ENCODE data around the gene CCM2.

Gene CCM2

DNA sequence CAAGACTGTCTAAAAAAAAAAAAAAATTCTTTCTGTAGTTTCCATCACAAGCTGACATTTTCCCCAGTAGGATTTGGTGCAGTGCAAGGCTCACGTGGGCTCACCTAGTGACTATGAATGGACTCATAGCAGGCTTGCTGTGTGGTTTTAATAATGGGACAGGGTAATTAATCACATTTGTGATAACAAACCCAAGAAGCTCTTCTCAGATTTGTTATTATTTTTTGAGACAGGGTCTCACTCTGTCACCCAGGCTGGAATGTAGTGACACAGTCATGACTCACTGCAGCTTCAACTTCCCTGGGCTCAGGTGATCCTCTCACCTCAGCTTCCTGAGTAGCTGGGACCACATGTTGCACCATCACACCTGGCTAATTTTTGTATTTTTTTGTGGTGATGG lies 48.7 kb downstream of the CCM2 start:
- no peak for TF ChIP-seq CTCF (IDR thresholded peaks at IDR 0.05; ENCODE audit: low read depth, low read length, missing control alignments)
- no peak for DNase-seq (ENCODE audit: extremely low read depth, low read depth)
- H3K4me3 ChIP-seq (replicated peaks; ENCODE audit: low read depth, low read length): no peak overlapping the region

DNA sequence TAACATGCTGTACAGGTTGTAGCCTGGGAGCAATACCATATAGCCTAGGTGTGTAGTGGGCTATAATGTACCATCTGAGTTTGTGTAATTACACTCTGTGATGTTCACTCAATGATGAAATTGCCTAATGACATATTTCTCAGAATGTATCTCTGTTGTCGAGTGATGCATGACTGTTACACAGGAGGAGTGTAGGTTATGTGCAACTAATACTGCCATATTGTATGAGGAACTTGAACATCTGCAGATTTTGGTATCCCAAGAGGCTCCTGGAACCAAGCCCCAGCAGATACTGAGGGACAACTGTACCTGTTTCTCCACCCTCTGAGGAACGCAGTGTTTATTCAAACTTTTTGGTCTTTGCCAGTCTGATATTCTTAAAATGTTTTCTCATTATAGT lies 50.2 kb downstream of the CCM2 start:
- no peak overlapping the region for H3K4me3 ChIP-seq (replicated peaks; ENCODE audit: low read depth, low read length)
- TF ChIP-seq CTCF (IDR thresholded peaks at IDR 0.05; ENCODE audit: low read depth, low read length, missing control alignments): no peak

DNA sequence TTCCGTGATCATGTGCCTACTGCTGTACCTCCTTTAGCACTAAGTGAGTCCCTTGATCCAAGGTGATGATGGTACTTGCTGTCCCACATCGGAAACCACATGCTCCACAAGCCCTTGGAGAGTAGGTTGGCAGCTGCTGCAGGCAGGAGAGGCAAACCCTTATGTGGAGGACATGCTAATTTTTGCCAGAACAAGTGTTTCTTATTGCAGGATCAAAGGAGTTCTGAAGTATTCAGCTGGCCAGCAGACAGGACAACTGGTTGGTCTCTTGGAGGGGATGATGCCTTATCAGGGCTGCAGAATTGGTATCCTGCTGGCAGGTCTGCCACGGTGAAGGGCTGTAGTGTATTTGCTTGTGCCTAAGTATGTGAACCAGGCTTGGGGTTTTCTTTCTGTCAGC lies 52.0 kb downstream of the CCM2 start:
- TF ChIP-seq CTCF (IDR thresholded peaks at IDR 0.05; ENCODE audit: low read depth, low read length, missing control alignments): no peak
- no peak overlapping the region for H3K4me3 ChIP-seq (replicated peaks; ENCODE audit: low read depth, low read length)
- no peak for DNase-seq (ENCODE audit: extremely low read depth, low read depth)

More for the DNA sequence above, 50.2 kb downstream of the CCM2 start:
- DNase-seq (ENCODE audit: extremely low read depth, low read depth): no peak

DNA sequence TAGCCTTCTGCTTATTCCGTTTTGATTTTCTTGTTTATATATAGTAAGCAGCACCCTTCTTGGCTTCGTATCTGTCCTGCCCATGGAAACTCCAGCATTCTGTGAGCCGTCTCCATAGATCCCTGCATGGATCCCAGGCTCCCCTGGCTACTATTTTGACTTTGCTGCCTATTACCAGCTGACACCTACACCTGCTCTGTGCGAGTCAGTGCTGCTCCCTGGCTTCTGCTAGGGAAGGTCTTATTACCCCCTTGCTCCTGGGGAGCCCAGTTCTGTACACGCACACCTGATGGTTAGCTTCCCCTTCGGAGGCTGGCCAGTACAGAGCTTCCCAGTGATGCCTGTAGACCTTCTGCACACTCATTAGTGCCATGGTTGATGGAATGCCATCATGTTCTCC lies 53.4 kb downstream of the CCM2 start:
- TF ChIP-seq CTCF (IDR thresholded peaks at IDR 0.05; ENCODE audit: low read depth, low read length, missing control alignments): no peak
- DNase-seq (ENCODE audit: extremely low read depth, low read depth): no peak
- no peak overlapping the region for H3K4me3 ChIP-seq (replicated peaks; ENCODE audit: low read depth, low read length)

DNA sequence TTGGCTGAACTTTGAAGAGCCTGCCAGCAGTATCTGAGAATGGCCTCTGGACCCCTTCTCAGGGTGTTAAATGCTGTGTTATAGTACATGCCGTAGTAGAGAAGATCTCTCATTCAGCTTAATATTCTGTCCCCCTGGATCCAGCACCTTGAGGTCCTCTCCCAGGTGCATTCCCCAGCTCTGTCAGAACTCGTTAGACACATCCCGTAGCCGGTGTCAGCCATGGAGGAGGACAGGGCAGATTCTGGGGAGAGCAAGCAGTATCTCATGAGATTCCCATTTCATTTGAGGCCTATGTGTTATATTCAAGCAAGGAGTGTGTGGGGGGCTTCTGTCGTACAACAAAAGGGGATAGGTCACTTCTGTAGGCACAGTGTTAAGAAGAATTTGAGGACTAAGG lies 53.9 kb downstream of the CCM2 start:
- no peak for DNase-seq (ENCODE audit: extremely low read depth, low read depth)
- TF ChIP-seq CTCF (IDR thresholded peaks at IDR 0.05; ENCODE audit: low read depth, low read length, missing control alignments): no peak
- no peak overlapping the region for H3K4me3 ChIP-seq (replicated peaks; ENCODE audit: low read depth, low read length)

- H3K4me3 ChIP-seq (replicated peaks; ENCODE audit: low read depth, low read length): no peak overlapping the region
- TF ChIP-seq CTCF (IDR thresholded peaks at IDR 0.05; ENCODE audit: low read depth, low read length, missing control alignments): no peak
These were observed 54.4 kb downstream of the CCM2 start for GRCh38 chr7:45054442-45054841.

GRCh38 chr7:45055016-45055415 lies 55.0 kb downstream of the CCM2 start:
- no peak for TF ChIP-seq CTCF (IDR thresholded peaks at IDR 0.05; ENCODE audit: low read depth, low read length, missing control alignments)
- H3K4me3 ChIP-seq (replicated peaks; ENCODE audit: low read depth, low read length): no peak overlapping the region
- no peak for DNase-seq (ENCODE audit: extremely low read depth, low read depth)

More at GRCh38 chr7:45054442-45054841, 54.4 kb downstream of the CCM2 start:
- no peak for DNase-seq (ENCODE audit: extremely low read depth, low read depth)
